H9 (cell line): ENCODE measurements around the gene LONP2. TPM values are rescaled to one million over a fixed set of nuclear protein-coding genes. Genes with fewer than 3 reads are reported as not detected.

Source experiments
- DNase-seq: peaks from one replicate; pipeline ENCODE4 v3.0.0-alpha.2; 2017
- H2AFZ ChIP-seq: one replicate; pipeline ENCODE4 v1.6.1; 2013; ENCODE audit warnings: mild to moderate bottlenecking, low read length, control low read depth, moderate library complexity
- H2AK5ac ChIP-seq: 2 replicates; pipeline ENCODE4 v1.6.1; 2013; ENCODE audit warnings: low read length, control low read depth, mixed read lengths; ENCODE audit not compliant: insufficient read length
- H2BK120ac ChIP-seq: one replicate; pipeline ENCODE4 v1.6.1; 2013; ENCODE audit warnings: low read depth, mild to moderate bottlenecking, low read length, control low read depth, inconsistent platforms; ENCODE audit not compliant: poor library complexity, severe bottlenecking
- H2BK12ac ChIP-seq: 2 replicates; pipeline ENCODE4 v1.6.1; 2013; ENCODE audit warnings: low read length, control low read depth, mixed read lengths, low read depth; ENCODE audit not compliant: insufficient read length
- H2BK15ac ChIP-seq: 2 replicates; pipeline ENCODE4 v1.6.1; 2013; ENCODE audit warnings: low read depth, low read length, control low read depth
- H2BK20ac ChIP-seq: one replicate; pipeline ENCODE4 v1.6.1; 2013; ENCODE audit warnings: low read depth, mild to moderate bottlenecking, low read length, control low read depth, inconsistent platforms; ENCODE audit not compliant: poor library complexity, severe bottlenecking
- H2BK5ac ChIP-seq: 2 replicates; pipeline ENCODE4 v1.6.1; 2013; ENCODE audit warnings: low read length, control low read depth, mixed read lengths; ENCODE audit not compliant: insufficient read length
- H3K14ac ChIP-seq: 2 replicates; pipeline ENCODE4 v1.6.1; 2013; ENCODE audit warnings: low read length, control low read depth; ENCODE audit not compliant: insufficient read depth
- H3K18ac ChIP-seq: 2 replicates; pipeline ENCODE4 v1.6.1; 2013; ENCODE audit warnings: low read depth, mild to moderate bottlenecking, mixed read lengths, low read length, control low read depth; ENCODE audit not compliant: insufficient read length
- H3K23ac ChIP-seq: 2 replicates; pipeline ENCODE4 v1.6.1; 2013; ENCODE audit warnings: low read length, control low read depth, mixed read lengths, low read depth; ENCODE audit not compliant: insufficient read length
- H3K23me2 ChIP-seq: 2 replicates; pipeline ENCODE4 v1.6.1; 2013; ENCODE audit warnings: low read depth, mild to moderate bottlenecking, mixed read lengths, low read length, control low read depth; ENCODE audit not compliant: insufficient read length, poor library complexity, severe bottlenecking
- H3K27ac ChIP-seq: 2 replicates; pipeline ENCODE4 v1.5.1; 2013; ENCODE audit warnings: low read length, control low read depth, mixed read lengths, low read depth; ENCODE audit not compliant: insufficient read length
- H3K27me3 ChIP-seq: 2 replicates; pipeline ENCODE4 v1.6.1; 2013; ENCODE audit warnings: low read length, control low read depth, inconsistent platforms; ENCODE audit not compliant: insufficient read depth
- H3K4ac ChIP-seq: 2 replicates; pipeline ENCODE4 v1.6.1; 2013; ENCODE audit warnings: low read depth, mild to moderate bottlenecking, control low read depth, inconsistent platforms, low read length, moderate library complexity
- H3K4me1 ChIP-seq: 2 replicates; pipeline ENCODE4 v1.6.1; 2013; ENCODE audit warnings: low read length, control low read depth, inconsistent platforms; ENCODE audit not compliant: insufficient read depth
- H3K4me2 ChIP-seq: 2 replicates; pipeline ENCODE4 v1.6.1; 2013; ENCODE audit warnings: low read length, control low read depth, mixed read lengths; ENCODE audit not compliant: insufficient read length, insufficient read depth
- H3K56ac ChIP-seq: 2 replicates; pipeline ENCODE4 v1.6.1; 2013; ENCODE audit warnings: low read depth, mild to moderate bottlenecking, mixed read lengths, low read length, control low read depth; ENCODE audit not compliant: insufficient read length
- H3K79me1 ChIP-seq: 2 replicates; pipeline ENCODE4 v1.6.1; 2013; ENCODE audit warnings: low read depth, mild to moderate bottlenecking, moderate library complexity, low read length, control low read depth, inconsistent platforms; ENCODE audit not compliant: insufficient read depth, poor library complexity, severe bottlenecking
- H3K79me2 ChIP-seq: 2 replicates; pipeline ENCODE4 v1.6.1; 2013; ENCODE audit warnings: low read length, control low read depth, inconsistent platforms; ENCODE audit not compliant: insufficient read depth
- H3K9ac ChIP-seq: 2 replicates; pipeline ENCODE4 v1.6.1; 2013; ENCODE audit warnings: low read length, control low read depth, mixed read lengths; ENCODE audit not compliant: insufficient read length; ENCODE audit errors: extremely low read depth
- H3K9me3 ChIP-seq: one replicate; pipeline ENCODE4 v1.6.1; 2013; ENCODE audit warnings: low read depth, low read length, inconsistent platforms; ENCODE audit not compliant: control insufficient read depth
- H3T11ph ChIP-seq: one replicate; pipeline ENCODE4 v1.6.1; 2013; ENCODE audit warnings: mild to moderate bottlenecking, low read length, control low read depth, inconsistent platforms
- H4K20me1 ChIP-seq: one replicate; pipeline ENCODE4 v1.6.1; 2013; ENCODE audit not compliant: control insufficient read depth, insufficient read length, insufficient read depth
- H4K5ac ChIP-seq: 2 replicates; pipeline ENCODE4 v1.6.1; 2013; ENCODE audit warnings: low read depth, mild to moderate bottlenecking, mixed read lengths, low read length, control low read depth; ENCODE audit not compliant: insufficient read length
- H4K8ac ChIP-seq: replicated peaks from 2 replicates; pipeline ENCODE4 v1.6.1; 2013; ENCODE audit warnings: low read length, control low read depth, mixed read lengths, low read depth; ENCODE audit not compliant: insufficient read length
- H4K91ac ChIP-seq: 2 replicates; pipeline ENCODE4 v1.6.1; 2013; ENCODE audit warnings: low read depth, mild to moderate bottlenecking, moderate library complexity, mixed read lengths, low read length, control low read depth; ENCODE audit not compliant: insufficient read length
- H3K27ac Mint-ChIP-seq, 3 experiments: 2 replicates in 2 of 3; 3 replicates in 1 of 3; pipeline ENCODE4 v1.8.0; 2020 to 2021; ENCODE audit warnings: mixed read lengths in 3 of 3, mild to moderate bottlenecking in 1 of 3, moderate library complexity in 1 of 3
- H3K27me3 Mint-ChIP-seq: 2 replicates; pipeline ENCODE4 v1.8.0; 2021; ENCODE audit warnings: low read depth, mild to moderate bottlenecking, moderate library complexity, mixed read lengths
- H3K36me3 Mint-ChIP-seq, 3 experiments: 2 replicates in 2 of 3; 3 replicates in 1 of 3; pipeline ENCODE4 v1.8.0; 2020 to 2021; ENCODE audit warnings: low read depth in 3 of 3, mixed read lengths in 3 of 3; ENCODE audit not compliant: insufficient read depth in 1 of 3
- H3K4me1 Mint-ChIP-seq, 2 experiments: 2 replicates each; pipeline ENCODE4 v1.8.0; 2020; ENCODE audit warnings: mixed read lengths in 2 of 2
- H3K4me3 Mint-ChIP-seq, 2 experiments: 2 replicates in 1 of 2; 3 replicates in 1 of 2; pipeline ENCODE4 v1.8.0; 2020 to 2021; ENCODE audit warnings: mild to moderate bottlenecking in 2 of 2, mixed read lengths in 2 of 2, moderate library complexity in 1 of 2
- H3K9me3 Mint-ChIP-seq, 2 experiments: 2 replicates in 1 of 2; 3 replicates in 1 of 2; pipeline ENCODE4 v1.8.0; 2020; ENCODE audit warnings: mild to moderate bottlenecking in 2 of 2, mixed read lengths in 2 of 2, moderate library complexity in 1 of 2
- WGBS: extraction: QIAGEN DNeasy Blood & Tissue Kit; methylation state at CpG from one replicate; pipeline ENCODE4 v1.1.7; 2013; ENCODE audit warnings: missing lambda C conversion rate, low lambda C conversion rate, mixed read lengths; ENCODE audit not compliant: insufficient read length; ENCODE audit errors: extremely low coverage; 5-methylcytosine and 5-hydroxymethylcytosine counted together
- total RNA-seq: library from RNA; stranded (reverse); gene quantifications from 2 replicates; pipeline ENCODE4 v1.2.1, GENCODE V29; 2021
- TF ChIP-seq, protein P1 (sequence below): fragments of 200-600 bp; sonication (generic); conservative IDR thresholded peaks from 3 replicates; pipeline ENCODE4 v1.8.0; 2021; ENCODE audit warnings: antibody characterized with exemption, mild to moderate bottlenecking

The LONP2 gene
- total RNA-seq, 1 experiment from 2014 or later: 27.8 TPM

- peaks cover 0 to 4% of the 10 kb centered on the region in 2 experiments; a peak in 2 of 4 replicates for H3K4me1 Mint-ChIP-seq
- no CpG with 5 or more reads among the region's 6 CpGs for WGBS
- H3K79me2 ChIP-seq: no peaks in the 10 kb centered on the region
- no peak overlapping the region for H3K4me2 ChIP-seq
- H4K8ac ChIP-seq: no peak overlapping the region
- no peak overlapping the region for H3K56ac ChIP-seq
- no peak overlapping the region for H3K4ac ChIP-seq
- no peak overlapping the region for H3K14ac ChIP-seq
- H2BK5ac ChIP-seq: no peak overlapping the region
- H3T11ph ChIP-seq: no peak overlapping the region
- no peak for DNase-seq
- no peaks in the 10 kb centered on the region for H3K9me3 ChIP-seq
- no peaks in the 10 kb centered on the region for H3K79me1 ChIP-seq
- H3K23me2 ChIP-seq: no peaks in the 10 kb centered on the region
- no peak overlapping the region for H4K5ac ChIP-seq
- H3K36me3 Mint-ChIP-seq: no peaks in the 10 kb centered on the region
- H2AK5ac ChIP-seq: no peak overlapping the region
- H3K18ac ChIP-seq: no peak overlapping the region
- H3K27ac Mint-ChIP-seq: no peak overlapping the region
- H3K4me1 ChIP-seq: no peaks in the 10 kb centered on the region
- H2BK12ac ChIP-seq: no peak overlapping the region
- H3K23ac ChIP-seq: no peak overlapping the region
- H3K9ac ChIP-seq: no peak overlapping the region
- no peak overlapping the region for H2BK120ac ChIP-seq
- no peak overlapping the region for H2BK15ac ChIP-seq
- no peaks in the 10 kb centered on the region for H4K20me1 ChIP-seq
- H4K91ac ChIP-seq: no peak overlapping the region
- H3K4me3 Mint-ChIP-seq: no peak overlapping the region
- no peaks in the 10 kb centered on the region for H3K9me3 Mint-ChIP-seq
- no peak overlapping the region for H3K27ac ChIP-seq
- H2BK20ac ChIP-seq: no peak overlapping the region
- H2AFZ ChIP-seq: no peak overlapping the region
- TF ChIP-seq, protein P1, sequence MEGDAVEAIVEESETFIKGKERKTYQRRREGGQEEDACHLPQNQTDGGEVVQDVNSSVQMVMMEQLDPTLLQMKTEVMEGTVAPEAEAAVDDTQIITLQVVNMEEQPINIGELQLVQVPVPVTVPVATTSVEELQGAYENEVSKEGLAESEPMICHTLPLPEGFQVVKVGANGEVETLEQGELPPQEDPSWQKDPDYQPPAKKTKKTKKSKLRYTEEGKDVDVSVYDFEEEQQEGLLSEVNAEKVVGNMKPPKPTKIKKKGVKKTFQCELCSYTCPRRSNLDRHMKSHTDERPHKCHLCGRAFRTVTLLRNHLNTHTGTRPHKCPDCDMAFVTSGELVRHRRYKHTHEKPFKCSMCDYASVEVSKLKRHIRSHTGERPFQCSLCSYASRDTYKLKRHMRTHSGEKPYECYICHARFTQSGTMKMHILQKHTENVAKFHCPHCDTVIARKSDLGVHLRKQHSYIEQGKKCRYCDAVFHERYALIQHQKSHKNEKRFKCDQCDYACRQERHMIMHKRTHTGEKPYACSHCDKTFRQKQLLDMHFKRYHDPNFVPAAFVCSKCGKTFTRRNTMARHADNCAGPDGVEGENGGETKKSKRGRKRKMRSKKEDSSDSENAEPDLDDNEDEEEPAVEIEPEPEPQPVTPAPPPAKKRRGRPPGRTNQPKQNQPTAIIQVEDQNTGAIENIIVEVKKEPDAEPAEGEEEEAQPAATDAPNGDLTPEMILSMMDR: no peak
- no peaks in the 10 kb centered on the region for H3K27me3 ChIP-seq
- H3K27me3 Mint-ChIP-seq: no peaks in the 10 kb centered on the region
Observed at GRCh38 chr16:48394355-48394703, 150.2 kb downstream of the LONP2 start.
